Neural cell (in vitro differentiated cells): Measurements from ENCODE around the gene PLAC9.

ENCODE experiments used
- EP300 ChIP-seq: fragments of 450-650 bp; conservative IDR thresholded peaks from 2 replicates; pipeline ENCODE4 v1.6.1; 2014; ENCODE audit warnings: antibody characterized with exemption, mild to moderate bottlenecking, moderate library complexity; ENCODE audit not compliant: poor library complexity, severe bottlenecking
- EZH2 ChIP-seq: fragments of 200-600, 300-800 bp; shearing (Covaris generic), sonication (generic); IDR thresholded peaks from 2 replicates; pipeline ENCODE4 v1.6.1; 2014; ENCODE audit warnings: antibody characterized with exemption, low read length, borderline replicate concordance, mild to moderate bottlenecking; ENCODE audit not compliant: insufficient read depth, poor library complexity, severe bottlenecking
- MXI1 ChIP-seq: fragments of 450-650 bp; conservative IDR thresholded peaks from 2 replicates; pipeline ENCODE4 v1.6.1; 2014; ENCODE audit warnings: antibody characterized with exemption, mild to moderate bottlenecking; ENCODE audit not compliant: poor library complexity, severe bottlenecking
- POLR2AphosphoS5 ChIP-seq: IDR thresholded peaks from 2 replicates; pipeline ENCODE4 v1.6.1; 2012
- RAD21 ChIP-seq: fragments of 450-650 bp; conservative IDR thresholded peaks from 2 replicates; pipeline ENCODE4 v1.6.1; 2014; ENCODE audit warnings: antibody characterized with exemption, mild to moderate bottlenecking, moderate library complexity
- TAF1 ChIP-seq: IDR thresholded peaks from 2 replicates; pipeline ENCODE4 v1.6.1; 2012; ENCODE audit warnings: low read depth
- TF ChIP-seq, protein P1 (sequence below): fragments of 450-650 bp; IDR thresholded peaks from 2 replicates; pipeline ENCODE4 v1.5.1; 2014; ENCODE audit warnings: antibody characterized with exemption, mild to moderate bottlenecking, moderate library complexity; ENCODE audit not compliant: poor library complexity, severe bottlenecking
- TF ChIP-seq, protein P2 (sequence below): IDR thresholded peaks from 2 replicates; pipeline ENCODE4 v1.6.1; 2012; ENCODE audit warnings: borderline replicate concordance

DNA sequence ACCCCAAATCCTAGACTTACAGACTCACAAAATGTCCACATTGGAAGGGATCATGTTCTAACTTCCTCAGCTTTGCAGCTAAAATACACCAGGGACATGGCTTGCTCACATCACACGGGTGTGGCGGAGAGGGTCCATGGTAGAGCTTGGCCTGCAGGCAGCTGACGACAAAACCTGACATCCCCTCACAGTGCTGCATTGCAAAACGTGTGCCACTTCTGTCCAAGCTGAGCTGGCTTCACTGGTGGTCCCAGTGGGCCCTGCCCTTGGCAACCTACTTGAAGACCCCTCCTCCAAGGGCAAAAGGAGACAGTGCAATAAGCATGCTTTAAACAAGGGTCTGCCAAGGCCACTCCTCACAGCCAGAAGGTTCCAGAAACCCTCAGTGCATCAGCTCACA is 50.9 kb downstream of the PLAC9 start:
- TF ChIP-seq, protein P1, sequence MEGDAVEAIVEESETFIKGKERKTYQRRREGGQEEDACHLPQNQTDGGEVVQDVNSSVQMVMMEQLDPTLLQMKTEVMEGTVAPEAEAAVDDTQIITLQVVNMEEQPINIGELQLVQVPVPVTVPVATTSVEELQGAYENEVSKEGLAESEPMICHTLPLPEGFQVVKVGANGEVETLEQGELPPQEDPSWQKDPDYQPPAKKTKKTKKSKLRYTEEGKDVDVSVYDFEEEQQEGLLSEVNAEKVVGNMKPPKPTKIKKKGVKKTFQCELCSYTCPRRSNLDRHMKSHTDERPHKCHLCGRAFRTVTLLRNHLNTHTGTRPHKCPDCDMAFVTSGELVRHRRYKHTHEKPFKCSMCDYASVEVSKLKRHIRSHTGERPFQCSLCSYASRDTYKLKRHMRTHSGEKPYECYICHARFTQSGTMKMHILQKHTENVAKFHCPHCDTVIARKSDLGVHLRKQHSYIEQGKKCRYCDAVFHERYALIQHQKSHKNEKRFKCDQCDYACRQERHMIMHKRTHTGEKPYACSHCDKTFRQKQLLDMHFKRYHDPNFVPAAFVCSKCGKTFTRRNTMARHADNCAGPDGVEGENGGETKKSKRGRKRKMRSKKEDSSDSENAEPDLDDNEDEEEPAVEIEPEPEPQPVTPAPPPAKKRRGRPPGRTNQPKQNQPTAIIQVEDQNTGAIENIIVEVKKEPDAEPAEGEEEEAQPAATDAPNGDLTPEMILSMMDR, result no peak
- TF ChIP-seq MXI1 (no peak), EZH2 (no peak), EP300 (no peak), RAD21 (no peak), TAF1 (no peak), POLR2AphosphoS5 (no peak)
- TF ChIP-seq, protein P2, sequence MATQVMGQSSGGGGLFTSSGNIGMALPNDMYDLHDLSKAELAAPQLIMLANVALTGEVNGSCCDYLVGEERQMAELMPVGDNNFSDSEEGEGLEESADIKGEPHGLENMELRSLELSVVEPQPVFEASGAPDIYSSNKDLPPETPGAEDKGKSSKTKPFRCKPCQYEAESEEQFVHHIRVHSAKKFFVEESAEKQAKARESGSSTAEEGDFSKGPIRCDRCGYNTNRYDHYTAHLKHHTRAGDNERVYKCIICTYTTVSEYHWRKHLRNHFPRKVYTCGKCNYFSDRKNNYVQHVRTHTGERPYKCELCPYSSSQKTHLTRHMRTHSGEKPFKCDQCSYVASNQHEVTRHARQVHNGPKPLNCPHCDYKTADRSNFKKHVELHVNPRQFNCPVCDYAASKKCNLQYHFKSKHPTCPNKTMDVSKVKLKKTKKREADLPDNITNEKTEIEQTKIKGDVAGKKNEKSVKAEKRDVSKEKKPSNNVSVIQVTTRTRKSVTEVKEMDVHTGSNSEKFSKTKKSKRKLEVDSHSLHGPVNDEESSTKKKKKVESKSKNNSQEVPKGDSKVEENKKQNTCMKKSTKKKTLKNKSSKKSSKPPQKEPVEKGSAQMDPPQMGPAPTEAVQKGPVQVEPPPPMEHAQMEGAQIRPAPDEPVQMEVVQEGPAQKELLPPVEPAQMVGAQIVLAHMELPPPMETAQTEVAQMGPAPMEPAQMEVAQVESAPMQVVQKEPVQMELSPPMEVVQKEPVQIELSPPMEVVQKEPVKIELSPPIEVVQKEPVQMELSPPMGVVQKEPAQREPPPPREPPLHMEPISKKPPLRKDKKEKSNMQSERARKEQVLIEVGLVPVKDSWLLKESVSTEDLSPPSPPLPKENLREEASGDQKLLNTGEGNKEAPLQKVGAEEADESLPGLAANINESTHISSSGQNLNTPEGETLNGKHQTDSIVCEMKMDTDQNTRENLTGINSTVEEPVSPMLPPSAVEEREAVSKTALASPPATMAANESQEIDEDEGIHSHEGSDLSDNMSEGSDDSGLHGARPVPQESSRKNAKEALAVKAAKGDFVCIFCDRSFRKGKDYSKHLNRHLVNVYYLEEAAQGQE, result no peak
